GM10847 (cell line): ENCODE results near the gene KIF16B.

Experiments
- POLR2A ChIP-seq: IDR thresholded peaks from 2 replicates; pipeline ENCODE4 v1.6.1; 2011; ENCODE audit not compliant: insufficient read length; ENCODE audit errors: extremely low read depth

Gene KIF16B

GRCh38 chr20:16273812-16274555, 299.3 kb downstream of the KIF16B start:
- TF ChIP-seq POLR2A, result no peak

DNA sequence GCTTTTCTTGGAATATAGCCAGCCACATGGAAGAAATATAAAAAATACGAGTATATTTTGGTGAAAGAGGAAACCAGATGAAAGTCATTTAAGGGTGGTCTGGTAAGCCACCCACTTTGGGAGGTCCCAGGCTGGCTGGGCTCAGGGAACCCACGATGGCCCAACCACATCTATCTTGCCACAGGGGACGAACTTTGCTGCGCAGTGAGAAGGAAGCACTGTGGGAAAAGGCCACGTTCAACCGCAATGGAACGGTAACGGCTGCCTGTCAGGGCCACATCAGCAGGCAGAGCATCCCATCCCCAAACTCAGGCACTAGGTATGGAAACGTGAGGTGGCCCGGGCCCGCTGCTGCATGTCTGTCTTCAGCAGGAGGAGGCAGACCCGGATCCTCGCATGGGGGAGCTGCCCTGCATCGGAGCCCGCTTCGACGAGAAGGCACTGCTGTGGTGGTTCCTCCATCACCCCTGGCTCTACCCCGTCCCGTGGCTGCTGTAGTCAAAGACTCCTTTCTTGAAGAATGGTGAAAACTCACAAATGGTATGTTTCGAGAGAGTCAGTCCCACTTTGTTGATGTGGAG, 300.4 kb downstream of the KIF16B start:
- no peak for TF ChIP-seq POLR2A

GRCh38 chr20:16271450-16271849, 301.8 kb downstream of the KIF16B start:
- no peak for TF ChIP-seq POLR2A

DNA sequence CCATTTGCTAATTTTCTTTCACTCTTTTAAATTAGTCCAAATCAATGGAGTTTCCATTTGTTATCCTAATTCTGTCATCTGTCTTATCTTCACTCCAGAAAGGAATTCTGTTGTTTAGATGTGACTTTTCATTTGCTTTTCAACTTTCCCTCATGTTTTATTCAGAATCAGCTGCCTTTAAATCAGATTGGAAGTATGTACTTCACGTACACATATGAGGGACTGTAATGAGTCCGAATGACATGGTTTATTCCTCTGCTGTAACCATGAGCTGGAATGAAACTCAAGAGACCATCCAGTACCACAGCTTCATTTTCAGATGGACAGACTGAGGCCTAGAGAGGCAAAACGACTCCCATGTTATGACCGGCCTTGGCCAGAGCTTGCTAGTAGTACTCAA, 302.3 kb downstream of the KIF16B start:
- no peak for TF ChIP-seq POLR2A

GRCh38 chr20:16270314-16270931, 302.8 kb downstream of the KIF16B start:
- no peak for TF ChIP-seq POLR2A

DNA sequence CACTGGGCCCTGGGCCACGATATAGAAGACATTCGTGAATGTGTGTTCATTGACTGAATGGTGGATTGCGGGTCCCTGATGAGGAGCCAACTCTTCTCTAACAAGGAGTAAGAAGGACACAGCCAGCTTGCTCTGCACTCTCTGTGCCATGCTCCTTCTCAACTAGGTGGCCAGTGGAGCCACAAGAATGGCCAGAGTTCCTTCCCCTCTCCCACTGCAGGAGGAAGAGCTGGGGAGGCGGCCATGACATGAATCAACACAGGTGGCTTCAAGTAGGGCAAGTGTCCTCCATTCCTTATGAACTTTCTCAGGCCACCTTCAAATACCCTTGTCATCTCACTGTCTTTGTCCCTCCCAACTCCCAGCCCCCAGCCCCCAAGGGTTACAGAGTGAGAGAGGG, 305.7 kb downstream of the KIF16B start:
- no peak for TF ChIP-seq POLR2A

- TF ChIP-seq POLR2A, result no peak
Measured at GRCh38 chr20:16265334-16265733, 307.9 kb downstream of the KIF16B start.

- TF ChIP-seq POLR2A, result no peak
Measured at GRCh38 chr20:16263582-16263981, 309.7 kb downstream of the KIF16B start.

- TF ChIP-seq POLR2A, result no peak
Measured at GRCh38 chr20:16262594-16262993, 310.7 kb downstream of the KIF16B start.

DNA sequence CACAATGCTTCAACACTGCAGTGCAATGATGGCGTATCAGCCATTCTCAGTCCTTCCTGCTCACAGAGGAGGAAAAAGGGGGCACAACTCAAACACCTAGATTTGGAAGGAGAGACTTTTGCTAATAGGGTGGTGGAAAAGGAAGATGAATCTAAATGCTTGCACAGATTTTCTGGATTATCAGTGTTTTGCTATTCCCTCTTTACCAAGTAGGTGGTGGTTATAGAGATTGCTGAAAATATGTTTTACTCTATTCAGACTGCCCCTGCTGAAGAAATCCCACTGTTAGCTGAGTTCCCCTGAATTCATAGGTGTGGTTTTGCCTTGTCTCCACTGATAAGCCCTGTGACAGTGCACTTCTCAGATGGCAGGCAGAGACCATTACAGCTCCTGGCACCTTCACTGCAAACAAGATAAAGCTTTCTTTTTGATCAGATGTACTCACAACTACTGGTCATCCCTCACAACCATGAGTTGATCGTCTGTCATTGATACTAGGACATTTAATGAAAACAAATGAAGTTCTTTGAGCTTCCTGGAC, 311.4 kb downstream of the KIF16B start:
- no peak for TF ChIP-seq POLR2A

- TF ChIP-seq POLR2A, result no peak
Measured at GRCh38 chr20:16260911-16261310, 312.3 kb downstream of the KIF16B start.

DNA sequence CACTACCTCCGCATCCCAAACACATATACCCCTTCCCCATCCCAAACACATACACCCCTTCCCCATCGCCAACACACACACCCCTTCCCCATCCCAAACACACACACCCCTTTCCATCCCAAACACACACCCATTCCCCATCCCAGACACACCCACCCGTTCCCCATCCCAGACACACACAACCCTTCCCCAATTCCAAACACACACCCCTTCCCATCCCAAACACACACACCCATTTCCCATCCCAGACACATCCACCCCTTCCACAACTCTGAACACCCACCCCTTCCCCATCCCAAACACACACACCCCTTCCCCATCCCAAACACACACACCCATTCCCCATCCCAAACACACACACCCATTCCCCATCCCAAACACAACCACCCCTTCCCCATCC, 314.5 kb downstream of the KIF16B start:
- no peak for TF ChIP-seq POLR2A

DNA sequence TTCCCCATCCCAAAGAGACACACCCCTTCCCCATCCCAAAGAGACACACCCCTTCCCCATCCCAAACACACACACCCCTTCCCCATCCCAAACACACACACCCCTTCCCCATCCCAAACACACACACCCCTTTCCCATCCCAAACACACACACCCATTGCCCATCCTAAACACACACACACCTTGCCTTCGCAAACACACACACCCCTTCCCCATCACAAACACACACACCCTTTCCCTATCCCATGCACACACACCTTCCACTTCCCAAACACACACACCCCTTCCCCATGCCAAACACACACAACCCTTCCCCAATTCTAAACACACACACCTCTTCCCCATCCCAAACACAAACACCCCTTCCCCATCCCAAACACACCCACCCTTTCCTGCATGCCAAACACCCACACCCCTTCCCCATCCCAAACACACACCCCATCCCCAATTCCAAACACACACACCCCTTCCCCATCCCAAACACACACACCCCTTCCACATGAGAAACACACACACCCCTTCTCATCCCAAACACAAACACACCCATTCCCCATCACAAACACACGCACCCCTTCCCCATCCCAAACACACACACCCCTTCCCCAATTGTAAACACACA, 315.3 kb downstream of the KIF16B start:
- no peak for TF ChIP-seq POLR2A

- no peak for TF ChIP-seq POLR2A
Measured at GRCh38 chr20:16257021-16257420, 316.2 kb downstream of the KIF16B start.

GRCh38 chr20:16246870-16247269, 326.4 kb downstream of the KIF16B start:
- TF ChIP-seq POLR2A, result no peak

DNA sequence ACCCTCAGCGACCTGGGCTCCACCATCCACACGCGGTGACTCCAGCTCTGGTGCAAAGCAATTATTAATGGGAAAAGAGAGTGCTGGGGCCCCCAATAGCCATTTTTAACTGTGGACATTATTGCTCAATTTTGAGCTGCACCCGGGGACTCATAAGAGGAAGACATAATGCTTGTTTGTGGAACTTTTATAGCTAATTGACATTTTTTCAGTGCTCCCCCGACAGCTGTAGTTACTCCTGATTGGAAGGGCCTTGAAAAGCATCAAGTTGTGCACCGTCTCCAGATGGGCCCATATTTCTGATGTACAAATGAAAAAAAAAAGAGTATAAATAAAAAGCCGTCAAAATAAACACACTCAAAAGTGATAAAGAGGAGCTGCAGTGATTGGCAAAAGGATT, 327.0 kb downstream of the KIF16B start:
- no peak for TF ChIP-seq POLR2A

GRCh38 chr20:16245879-16246278, 327.4 kb downstream of the KIF16B start:
- no peak for TF ChIP-seq POLR2A

GRCh38 chr20:16244892-16245291, 328.4 kb downstream of the KIF16B start:
- no peak for TF ChIP-seq POLR2A
